Prostate gland (tissue), 2 donors: Measurements from ENCODE around the gene PTER. TPM values are rescaled to one million over a fixed set of nuclear protein-coding genes. Genes with fewer than 3 reads are reported as not detected.

Source experiments
- DNase-seq: peaks from one replicate; pipeline ENCODE4 v3.0.0-alpha.2; 2019; ENCODE audit warnings: low spot score
- H3K27ac ChIP-seq, 2 donors: fragments of 200-600 bp; sonication (generic); 2 replicates each; pipeline ENCODE4 v1.5.1; 2017 to 2019
- H3K27me3 ChIP-seq: fragments of 200-600 bp; sonication (generic); replicated peaks from 2 replicates; pipeline ENCODE4 v1.5.1; 2019; ENCODE audit not compliant: insufficient read depth
- H3K36me3 ChIP-seq, 2 donors: fragments of 200-600 bp; sonication (generic); 1 replicate in 1 of 2; 2 replicates in 1 of 2; pipeline versions ENCODE4 v1.5.1 to v1.8.1; 2017 to 2019
- H3K4me1 ChIP-seq: fragments of 200-600 bp; sonication (generic); replicated peaks from 2 replicates; pipeline ENCODE4 v1.5.1; 2019
- H3K4me3 ChIP-seq, 2 donors: fragments of 200-600 bp; sonication (generic); 2 replicates each; pipeline ENCODE4 v1.5.1; 2017 to 2019
- H3K9me3 ChIP-seq: fragments of 200-600 bp; sonication (generic); 2 replicates; pipeline ENCODE4 v1.5.1; 2017
- CTCF ChIP-seq, 4 experiments: fragments of 200-600 bp in 2 of 4; fragments of 450-650 bp in 2 of 4; sonication (generic) in 2 of 4; IDR thresholded peaks; 1 replicate in 3 of 4; 2 replicates in 1 of 4; pipeline ENCODE4 v1.5.1; 2016 to 2019; ENCODE audit warnings: antibody characterized with exemption in 4 of 4, mild to moderate bottlenecking in 2 of 4, moderate library complexity in 2 of 4
- POLR2A ChIP-seq: fragments of 450-650 bp; IDR thresholded peaks from one replicate; pipeline ENCODE4 v1.6.1; 2016; ENCODE audit warnings: antibody characterized with exemption, mild to moderate bottlenecking
- POLR2AphosphoS5 ChIP-seq: sonication (generic); formaldehyde crosslinking; IDR thresholded peaks from one replicate; pipeline ENCODE4 v1.6.1; 2017; ENCODE audit warnings: antibody characterized with exemption
- WGBS: methylation state at CpG from one replicate; pipeline ENCODE4 v1.1.5; 2018; 5-methylcytosine and 5-hydroxymethylcytosine counted together
- intact Hi-C: fragments of 100-400 bp; cut with DNase I; formaldehyde crosslinking; loops from one replicate; pipeline ENCODE4 v1.14.2; 2022
- total RNA-seq, 2 donors: library from RNA; depleted of rRNA; stranded (reverse); fragments of >200 nt; gene quantifications; one replicate each; pipeline ENCODE4 v1.1.0, GENCODE V29; 2016

PTER gene
- total RNA-seq, 2 donors from 2014 or later, result 10.4 to 18.8 TPM

- TF ChIP-seq CTCF (IDR thresholded peaks at IDR 0.05) (no peak), POLR2A (no peak)
- no peak overlapping the region for H3K27ac ChIP-seq
- H3K36me3 ChIP-seq, result no peaks in the 10 kb centered on the region
- 92% methylated on average over 4 of the region's 4 CpGs for WGBS
- no peak for DNase-seq
- intact Hi-C loops, result no loop called here
- no peaks in the 10 kb centered on the region for H3K27me3 ChIP-seq
- H3K4me1 ChIP-seq, result no peaks in the 10 kb centered on the region
- H3K4me3 ChIP-seq, result no peak overlapping the region
- H3K9me3 ChIP-seq, result no peaks in the 10 kb centered on the region
These were observed 42.0 kb downstream of the PTER start for GRCh38 chr10:16478801-16479200.

- Histone ChIP-seq H3K4me3 (no peak overlapping the region), H3K36me3 (no peaks in the 10 kb centered on the region), H3K4me1 (no peaks in the 10 kb centered on the region), H3K27me3 (no peaks in the 10 kb centered on the region), H3K27ac (no peak overlapping the region), H3K9me3 (no peaks in the 10 kb centered on the region)
- no peak for DNase-seq
- no peak for TF ChIP-seq CTCF (IDR thresholded peaks at IDR 0.05)
- TF ChIP-seq POLR2AphosphoS5, result no peak
- TF ChIP-seq POLR2A, result no peak
- intact Hi-C loops, result no loop called here
- WGBS, result 49% methylated on average over 5 of the region's 5 CpGs
These were observed 44.4 kb downstream of the PTER start for GRCh38 chr10:16481052-16481728.

- no peaks in the 10 kb centered on the region for H3K27me3 ChIP-seq
- DNase-seq, result no peak
- 91% methylated on average over 11 of the region's 11 CpGs for WGBS
- no peak for TF ChIP-seq POLR2AphosphoS5
- TF ChIP-seq POLR2A, result no peak
- TF ChIP-seq CTCF (IDR thresholded peaks at IDR 0.05), result no peak
- no peaks in the 10 kb centered on the region for H3K4me1 ChIP-seq
- no peaks in the 10 kb centered on the region for H3K36me3 ChIP-seq
- H3K4me3 ChIP-seq, result no peak overlapping the region
- intact Hi-C loops, result no loop called here
- H3K9me3 ChIP-seq, result no peaks in the 10 kb centered on the region
- H3K27ac ChIP-seq, result no peak overlapping the region
These were observed 46.6 kb downstream of the PTER start for GRCh38 chr10:16483241-16483917.

- Histone ChIP-seq H3K27me3 (no peaks in the 10 kb centered on the region), H3K4me1 (no peaks in the 10 kb centered on the region), H3K9me3 (no peaks in the 10 kb centered on the region), H3K36me3 (no peaks in the 10 kb centered on the region), H3K27ac (no peak overlapping the region), H3K4me3 (no peak overlapping the region)
- 96% methylated on average over 3 of the region's 3 CpGs for WGBS
- TF ChIP-seq CTCF (IDR thresholded peaks at IDR 0.05) (no peak), POLR2A (no peak), POLR2AphosphoS5 (no peak)
- intact Hi-C loops, result no loop called here
- no peak for DNase-seq
These were observed 53.7 kb downstream of the PTER start for GRCh38 chr10:16490511-16490910.

- H3K36me3 ChIP-seq, result no peaks in the 10 kb centered on the region
- WGBS, result 61% methylated on average over 2 of the region's 2 CpGs
- H3K4me3 ChIP-seq, result no peak overlapping the region
- no peak overlapping the region for H3K27ac ChIP-seq
- TF ChIP-seq POLR2AphosphoS5 (no peak), CTCF (IDR thresholded peaks at IDR 0.05) (no peak), POLR2A (no peak)
- DNase-seq, result no peak
- no peaks in the 10 kb centered on the region for H3K4me1 ChIP-seq
- intact Hi-C loops, result no loop called here
- H3K27me3 ChIP-seq, result no peaks in the 10 kb centered on the region
- no peaks in the 10 kb centered on the region for H3K9me3 ChIP-seq
These were observed 55.1 kb downstream of the PTER start for GRCh38 chr10:16491933-16492332.
